ENCODE data around the gene OXGR1. TPM values are rescaled to one million over a fixed set of nuclear protein-coding genes. Genes with fewer than 3 reads are reported as not detected.

The OXGR1 gene
- total and polyA plus RNA-seq, 2 of the 8 experiments (the other 6 are each of a cell fraction or from before 2014, with no cell fraction given) = 0.34 to 1.8 TPM

GRCh38 chr13:96946709-96947311, 47.5 kb downstream of the OXGR1 start:
- no peaks in the 10 kb centered on the region for H3K27me3 ChIP-seq (replicated peaks in 1 of 4; ENCODE audit: control insufficient read depth in 3 of 4, extremely low read depth in 1 of 4, insufficient read depth in 3 of 4, low read length in 3 of 4)
- no peak overlapping the region for H3K23ac ChIP-seq (ENCODE audit: insufficient read length)
- no peak overlapping the region for H3K56ac ChIP-seq (replicated peaks; ENCODE audit: insufficient read length, low read depth, low read length)
- H3K4me3 ChIP-seq (ENCODE audit: extremely low read depth in 1 of 4, insufficient read depth in 2 of 4, low read depth in 3 of 4, low read length in 4 of 4) = no peak overlapping the region
- H4K20me1 ChIP-seq (replicated peaks in 1 of 2; ENCODE audit: control insufficient read depth in 1 of 2, insufficient read depth in 2 of 2, low read length in 2 of 2) = no peaks in the 10 kb centered on the region
- no peak overlapping the region for H4K8ac ChIP-seq (ENCODE audit: extremely low read depth, insufficient read depth, low read length)
- H2BK120ac ChIP-seq (replicated peaks; ENCODE audit: low read depth, low read length) = no peak overlapping the region
- H3K79me1 ChIP-seq (ENCODE audit: low read depth, low read length) = no peaks in the 10 kb centered on the region
- H3K18ac ChIP-seq (ENCODE audit: extremely low read depth, low read length) = no peak overlapping the region
- H2BK12ac ChIP-seq (ENCODE audit: low read depth, low read length) = no peak overlapping the region
- no peak overlapping the region for H2BK5ac ChIP-seq (ENCODE audit: low read depth, low read length)
- H2AK5ac ChIP-seq (ENCODE audit: low read depth, low read length) = no peak overlapping the region
- no peak overlapping the region for H4K5ac ChIP-seq (ENCODE audit: insufficient read length, low read depth, low read length)
- no peaks in the 10 kb centered on the region for H3K36me3 ChIP-seq (ENCODE audit: control insufficient read depth in 2 of 4, insufficient read depth in 4 of 4, low read length in 3 of 4)
- no peak overlapping the region for H3K4ac ChIP-seq (replicated peaks; ENCODE audit: insufficient read length, low read depth, low read length)
- H2BK20ac ChIP-seq (ENCODE audit: low read length) = no peak overlapping the region
- WGBS, 2 experiments (ENCODE audit: extremely low coverage in 1 of 2, insufficient coverage in 1 of 2, insufficient read length in 1 of 2, insufficient replicate concordance in 2 of 2, low coverage in 1 of 2, low lambda C conversion rate in 2 of 2, missing lambda C conversion rate in 1 of 2) = 92% methylated on average over 10 of the region's 10 CpGs; no CpG with 5 or more reads in 1 of the 2 experiments
- H2AFZ ChIP-seq (ENCODE audit: low read length) = no peak overlapping the region
- DNase-seq (ENCODE audit: low read depth in 1 of 2, low spot score in 2 of 2) (no peak), FAIRE-seq (no peak)
- H3K4me1 ChIP-seq (replicated peaks in 1 of 4; ENCODE audit: control insufficient read depth in 3 of 4, insufficient read depth in 4 of 4, low read length in 3 of 4) = peaks cover 0 to 4% (median 2%) of the 10 kb centered on the region in 4 experiments; a peak in 3 of 7 replicates
- POLR2A ChIA-PET (ENCODE audit: partially characterized antibody) = no interaction called here
- no peak overlapping the region for H2BK15ac ChIP-seq (ENCODE audit: low read length)
- no peak overlapping the region for H3K9ac ChIP-seq (replicated peaks in 1 of 4; ENCODE audit: extremely low read depth in 1 of 4, low read depth in 3 of 4, low read length in 3 of 4)
- H3K14ac ChIP-seq (ENCODE audit: insufficient read length) = no peak overlapping the region
- H3K23me2 ChIP-seq (ENCODE audit: low read depth, low read length) = no peaks in the 10 kb centered on the region
- H3K9me3 ChIP-seq (ENCODE audit: insufficient read depth in 2 of 2, low read depth in 1 of 2, low read length in 1 of 2) = no peaks in the 10 kb centered on the region
- no peak overlapping the region for H4K91ac ChIP-seq (replicated peaks; ENCODE audit: insufficient read length, low read length)
- CTCF ChIA-PET (ENCODE audit: partially characterized antibody) = interaction anchor here (4.8 kb wide), 1 partner anchor 11 kb away, joined by 26 read pairs; no protein-coding TSS in a partner anchor
- no peak overlapping the region for H3K27ac ChIP-seq (ENCODE audit: low read depth, low read length)
- H3K4me2 ChIP-seq (ENCODE audit: insufficient read depth in 1 of 2, low read depth in 2 of 2, low read length in 2 of 2) = no peak overlapping the region
- no peaks in the 10 kb centered on the region for H3K79me2 ChIP-seq (ENCODE audit: control insufficient read depth in 1 of 2, insufficient read depth in 2 of 2, low read length in 2 of 2)
- no peak for TF ChIP-seq MAX (IDR thresholded peaks at IDR 0.05)
- no peak for TF ChIP-seq USF2 (IDR thresholded peaks at IDR 0.05; ENCODE audit: low read length)
- no peak for TF ChIP-seq CBX5 (IDR thresholded peaks at IDR 0.05; ENCODE audit: low read depth, low read length)
- no peak for TF ChIP-seq EP300 (IDR thresholded peaks at IDR 0.05; ENCODE audit: borderline replicate concordance in 1 of 2, low read depth in 2 of 2, low read length in 2 of 2)
- TF ChIP-seq ZNF274 (IDR thresholded peaks at IDR 0.05; ENCODE audit: borderline replicate concordance, extremely low read depth, low read length) = no peak
- no peak for TF ChIP-seq BACH1 (IDR thresholded peaks at IDR 0.05; ENCODE audit: low read length)
- no peak for TF ChIP-seq RXRA (IDR thresholded peaks at IDR 0.05; ENCODE audit: insufficient read depth, low read depth, low read length)
- TF ChIP-seq SAP30 (IDR thresholded peaks at IDR 0.05; ENCODE audit: insufficient read depth, insufficient replicate concordance, low read length) = no peak
- TF ChIP-seq TAF7 (optimal IDR thresholded peaks at IDR 0.05; ENCODE audit: borderline replicate concordance, low read depth, low read length) = no peak
- no peak for TF ChIP-seq BCL11A (IDR thresholded peaks at IDR 0.05; ENCODE audit: low read depth in 2 of 2, low read length in 2 of 2)
- no peak for TF ChIP-seq JUN (IDR thresholded peaks at IDR 0.05; ENCODE audit: low read depth, low read length)
- TF ChIP-seq SP4 (IDR thresholded peaks at IDR 0.05; ENCODE audit: low read length) = no peak
- no peak for TF ChIP-seq POLR2A (IDR thresholded peaks at IDR 0.05; ENCODE audit: control extremely low read depth in 1 of 2, low read depth in 2 of 2, low read length in 2 of 2)
